Endothelial cell of umbilical vein (primary cell): ENCODE measurements around the gene GPX7. TPM values are rescaled to one million over a fixed set of nuclear protein-coding genes. Genes with fewer than 3 reads are reported as not detected.

Experiments
- BruUV-seq: library from RNA; stranded (reverse); fragments of 400-500 nt; replicated peaks from 2 replicates; lab custom pipeline; 2021; lab: Mats Ljungman, UMichigan
- CTCF ChIA-PET: fragments of 300-600, 350-600 bp; sonication (Branson Sonifier 250); formaldehyde crosslinking; loops from one replicate; lab custom pipeline; 2021; ENCODE audit warnings: antibody characterized with exemption, inconsistent platforms; lab: Charles Lee
- POLR2A ChIA-PET: fragments of 300-600, 350-600 bp; sonication (Branson Sonifier 250); formaldehyde crosslinking; loops from one replicate; lab custom pipeline; 2021; ENCODE audit warnings: antibody characterized with exemption, inconsistent platforms; lab: Charles Lee
- DNase-seq: peaks from one replicate; pipeline ENCODE4 v3.0.0-alpha.2; 2011; ENCODE audit warnings: low read depth, low spot score
- FAIRE-seq: peaks from 2 replicates; lab custom pipeline; 2011; peaks lifted over from hg19 to GRCh38; lab: Jason Lieb, UNC
- H2AFZ ChIP-seq: 2 replicates; pipeline ENCODE4 v1.6.0; 2012; ENCODE audit warnings: low read depth, low read length, control low read depth, inconsistent platforms
- H3K27ac ChIP-seq: 2 replicates; pipeline ENCODE4 v1.5.1; 2011; ENCODE audit warnings: low read depth, mild to moderate bottlenecking, control low read depth, low read length, moderate library complexity; ENCODE audit not compliant: insufficient read depth
- H3K27me3 ChIP-seq, 2 experiments: 2 replicates each; pipeline versions ENCODE4 v1.6.0 to v1.6.1; 2011; ENCODE audit warnings: low read length in 2 of 2, mixed read lengths in 1 of 2; ENCODE audit not compliant: control insufficient read depth in 2 of 2, insufficient read depth in 2 of 2
- H3K36me3 ChIP-seq, 2 experiments: 2 replicates in 1 of 2; 3 replicates in 1 of 2; pipeline ENCODE4 v1.5.1; 2011; ENCODE audit warnings: low read length in 2 of 2, mild to moderate bottlenecking in 1 of 2, moderate library complexity in 1 of 2; ENCODE audit not compliant: control insufficient read depth in 2 of 2, insufficient read depth in 2 of 2; ENCODE audit errors: extremely low read depth in 1 of 2
- H3K4me1 ChIP-seq: 3 replicates; pipeline ENCODE4 v1.5.1; 2011; ENCODE audit warnings: mild to moderate bottlenecking, low read length; ENCODE audit not compliant: control insufficient read depth, insufficient read depth; ENCODE audit errors: extremely low read depth
- H3K4me2 ChIP-seq: 2 replicates; pipeline ENCODE4 v1.6.1; 2011; ENCODE audit warnings: low read length, control low read depth, mixed read lengths; ENCODE audit not compliant: insufficient read depth
- H3K4me3 ChIP-seq, 3 experiments: fragments of 200-600 bp in 1 of 3; sonication (generic), shearing (Covaris generic) in 1 of 3; replicated peaks in 1 of 3; 2 replicates each; pipeline ENCODE4 v1.5.1; 2011 to 2016; ENCODE audit warnings: control low read depth in 3 of 3, low read length in 3 of 3, mild to moderate bottlenecking in 2 of 3, inconsistent platforms in 1 of 3, low read depth in 1 of 3, moderate library complexity in 1 of 3; ENCODE audit not compliant: insufficient read depth in 1 of 3
- H3K79me2 ChIP-seq: 2 replicates; pipeline ENCODE4 v1.6.0; 2012; ENCODE audit warnings: low read length, inconsistent platforms; ENCODE audit not compliant: control insufficient read depth, insufficient read depth
- H3K9ac ChIP-seq: replicated peaks from 2 replicates; pipeline ENCODE3; 2011; ENCODE audit warnings: low read length, control low read depth; ENCODE audit not compliant: insufficient read depth; ENCODE audit errors: extremely low read depth
- H3K9me1 ChIP-seq: replicated peaks from 3 replicates; pipeline ENCODE4 v1.6.0; 2011; ENCODE audit warnings: mild to moderate bottlenecking, low read length; ENCODE audit not compliant: control insufficient read depth, insufficient read depth; ENCODE audit errors: extremely low read depth
- H3K9me3 ChIP-seq: replicated peaks from 2 replicates; pipeline ENCODE4 v1.5.1; 2012; ENCODE audit warnings: low read length, inconsistent platforms; ENCODE audit not compliant: control insufficient read depth, insufficient read depth
- H4K20me1 ChIP-seq: replicated peaks from 2 replicates; pipeline ENCODE3; 2011; ENCODE audit warnings: mild to moderate bottlenecking, low read length; ENCODE audit not compliant: control insufficient read depth, insufficient read depth; ENCODE audit errors: extremely low read depth
- EZH2 ChIP-seq: IDR thresholded peaks from 2 replicates; pipeline ENCODE4 v1.6.1; 2012; ENCODE audit warnings: borderline replicate concordance, low read depth, mild to moderate bottlenecking, moderate library complexity, low read length, inconsistent platforms; ENCODE audit not compliant: severe bottlenecking
- FOS ChIP-seq: IDR thresholded peaks from 2 replicates; pipeline ENCODE4 v1.6.1; 2011; ENCODE audit warnings: mild to moderate bottlenecking, low read length, moderate library complexity, borderline replicate concordance; ENCODE audit not compliant: insufficient read depth
- GATA2 ChIP-seq: IDR thresholded peaks from 2 replicates; pipeline ENCODE4 v1.7.0; 2011; ENCODE audit warnings: low read depth, mild to moderate bottlenecking, moderate library complexity, mixed read lengths, low read length; ENCODE audit not compliant: insufficient read length, insufficient read depth
- JUN ChIP-seq: IDR thresholded peaks from 2 replicates; pipeline ENCODE4 v1.6.1; 2011; ENCODE audit warnings: borderline replicate concordance, low read depth; ENCODE audit not compliant: insufficient read length, insufficient read depth
- MYC ChIP-seq: IDR thresholded peaks from one replicate; pipeline ENCODE4 v1.6.1; 2011; ENCODE audit warnings: mild to moderate bottlenecking, low read depth, low read length
- POLR2A ChIP-seq: IDR thresholded peaks from 2 replicates; pipeline ENCODE4 v1.6.1; 2012; ENCODE audit warnings: low read depth, mild to moderate bottlenecking, control low read depth, low read length
- POLR2AphosphoS5 ChIP-seq: IDR thresholded peaks from 2 replicates; pipeline ENCODE4 v1.6.1; 2012; ENCODE audit warnings: low read depth, mild to moderate bottlenecking, control low read depth, low read length, moderate library complexity; ENCODE audit not compliant: insufficient read depth
- dilution Hi-C: fragments of 300-500 bp; cut with MboI; formaldehyde crosslinking; loops from one replicate; pipeline ENCODE4 v1.15.0; 2019; ENCODE audit warnings: low sequenced_read_pairs; ENCODE audit not compliant: extremely low pct_ligation_motif_present
- intact Hi-C: fragments of 100-400 bp; cut with micrococcal nuclease; formaldehyde crosslinking; loops from one replicate; pipeline ENCODE4 v1.10.0; 2022
- polyA plus RNA-seq, 4 experiments: library from polyadenylated mRNA; depleted of rRNA in 3 of 4; stranded (reverse) in 3 of 4; unstranded in 1 of 4; fragments of >200 nt; gene quantifications; 2 replicates each; pipeline versions ENCODE4 v1.2.1 to v1.2.3, GENCODE V29; 2011 to 2012; ENCODE audit warnings: missing spikeins in 1 of 4
- total RNA-seq: library from RNA; stranded (reverse); gene quantifications from 2 replicates; pipeline ENCODE4 v1.2.3, GENCODE V29; 2021
- TF ChIP-seq, protein P1 (sequence below), 2 donors: IDR thresholded peaks; 1 replicate in 1 of 2; 2 replicates in 1 of 2; pipeline ENCODE4 v1.5.1; 2011; ENCODE audit warnings: low read length in 2 of 2, mild to moderate bottlenecking in 2 of 2, moderate library complexity in 2 of 2, control low read depth in 1 of 2, inconsistent platforms in 1 of 2, low read depth in 1 of 2; ENCODE audit not compliant: insufficient read depth in 1 of 2; ENCODE audit errors: extremely low read depth in 1 of 2
- TF ChIP-seq, protein P2 (sequence below): IDR thresholded peaks from 2 replicates; pipeline ENCODE4 v1.6.1; 2011; ENCODE audit not compliant: insufficient read depth, insufficient read length

Gene GPX7
- total and polyA plus RNA-seq, 2 donors (not counting 3 experiments of a cell fraction or from before 2014, with no cell fraction given) = 8.9 to 25.7 TPM

DNA sequence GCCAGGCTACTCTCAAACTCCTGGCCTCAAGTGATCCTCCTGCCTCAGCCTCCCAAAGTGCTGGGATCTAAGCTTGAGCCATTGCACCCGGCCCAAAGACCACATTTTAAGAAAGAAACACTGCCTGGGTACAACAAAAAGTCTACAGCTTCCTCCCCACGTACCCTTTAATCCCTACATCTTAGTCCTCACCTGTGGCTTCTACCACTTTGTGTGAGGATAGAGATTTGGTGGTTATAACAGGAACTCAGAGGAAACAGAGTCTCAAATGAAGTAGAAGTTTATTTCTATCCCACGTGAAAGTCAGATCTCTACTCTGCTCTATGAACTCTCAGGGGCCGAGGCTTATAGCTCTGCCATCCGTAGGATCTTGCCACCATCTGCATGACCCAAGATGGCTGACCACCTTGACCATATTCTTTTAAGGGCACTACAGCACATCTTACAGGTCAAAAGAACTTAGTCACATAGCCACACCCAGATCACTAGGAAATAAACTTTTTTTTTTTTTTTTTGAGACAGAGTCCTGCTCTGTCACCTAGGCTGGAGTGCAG is 13.4 kb downstream of the GPX7 start:
- ChIA-PET CTCF (no interaction called here), POLR2A (no interaction called here)
- no peaks in the 10 kb centered on the region for H4K20me1 ChIP-seq
- intact Hi-C loops (no loop called here), dilution Hi-C loops (no loop called here)
- no peak overlapping the region for H2AFZ ChIP-seq
- H3K27ac ChIP-seq = no peak overlapping the region
- no peaks in the 10 kb centered on the region for H3K4me1 ChIP-seq
- H3K9me1 ChIP-seq = no peaks in the 10 kb centered on the region
- BruUV-seq = no TSS peak
- DNase-seq = no peak
- no peak overlapping the region for H3K9ac ChIP-seq
- H3K9me3 ChIP-seq = no peaks in the 10 kb centered on the region
- peaks cover 7 to 16% of the 10 kb centered on the region in 2 experiments for H3K27me3 ChIP-seq
- no peak overlapping the region for H3K4me2 ChIP-seq
- no peaks in the 10 kb centered on the region for H3K36me3 ChIP-seq
- TF ChIP-seq JUN = no peak
- no peak for TF ChIP-seq POLR2A
- TF ChIP-seq, protein P1, sequence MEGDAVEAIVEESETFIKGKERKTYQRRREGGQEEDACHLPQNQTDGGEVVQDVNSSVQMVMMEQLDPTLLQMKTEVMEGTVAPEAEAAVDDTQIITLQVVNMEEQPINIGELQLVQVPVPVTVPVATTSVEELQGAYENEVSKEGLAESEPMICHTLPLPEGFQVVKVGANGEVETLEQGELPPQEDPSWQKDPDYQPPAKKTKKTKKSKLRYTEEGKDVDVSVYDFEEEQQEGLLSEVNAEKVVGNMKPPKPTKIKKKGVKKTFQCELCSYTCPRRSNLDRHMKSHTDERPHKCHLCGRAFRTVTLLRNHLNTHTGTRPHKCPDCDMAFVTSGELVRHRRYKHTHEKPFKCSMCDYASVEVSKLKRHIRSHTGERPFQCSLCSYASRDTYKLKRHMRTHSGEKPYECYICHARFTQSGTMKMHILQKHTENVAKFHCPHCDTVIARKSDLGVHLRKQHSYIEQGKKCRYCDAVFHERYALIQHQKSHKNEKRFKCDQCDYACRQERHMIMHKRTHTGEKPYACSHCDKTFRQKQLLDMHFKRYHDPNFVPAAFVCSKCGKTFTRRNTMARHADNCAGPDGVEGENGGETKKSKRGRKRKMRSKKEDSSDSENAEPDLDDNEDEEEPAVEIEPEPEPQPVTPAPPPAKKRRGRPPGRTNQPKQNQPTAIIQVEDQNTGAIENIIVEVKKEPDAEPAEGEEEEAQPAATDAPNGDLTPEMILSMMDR (IDR thresholded peaks at IDR 0.05; ENCODE audit: extremely low read depth in 1 of 2, insufficient read depth in 1 of 2, low read depth in 1 of 2, low read length in 2 of 2) = no peak
- TF ChIP-seq MYC = no peak
- TF ChIP-seq, protein P2, sequence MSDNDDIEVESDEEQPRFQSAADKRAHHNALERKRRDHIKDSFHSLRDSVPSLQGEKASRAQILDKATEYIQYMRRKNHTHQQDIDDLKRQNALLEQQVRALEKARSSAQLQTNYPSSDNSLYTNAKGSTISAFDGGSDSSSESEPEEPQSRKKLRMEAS = no peak
- no peak for TF ChIP-seq POLR2AphosphoS5
- TF ChIP-seq GATA2 = no peak
- no peak for TF ChIP-seq FOS
- no peak for TF ChIP-seq EZH2
- no peak overlapping the region for H3K4me3 ChIP-seq
- no peaks in the 10 kb centered on the region for H3K79me2 ChIP-seq
- no peak for FAIRE-seq
